Liver (tissue), 9 donors: ENCODE data around the gene SIGLEC7. TPM values are rescaled to one million over a fixed set of nuclear protein-coding genes. Genes with fewer than 3 reads are reported as not detected.

ENCODE experiments used
- DNase-seq: peaks from one replicate; pipeline ENCODE4 v3.0.0-alpha.2; 2017; ENCODE audit warnings: low spot score
- H3K27ac ChIP-seq, 2 donors: one replicate each; pipeline ENCODE4 v1.7.0; 2013; ENCODE audit warnings: inconsistent platforms in 2 of 2, low read length in 2 of 2, control low read depth in 1 of 2, low read depth in 1 of 2, mild to moderate bottlenecking in 1 of 2
- H3K27me3 ChIP-seq, 4 donors: one replicate each; pipeline versions ENCODE4 v1.6.1 to v1.7.0; 2013; ENCODE audit warnings: low read length in 3 of 4, inconsistent platforms in 1 of 4, mild to moderate bottlenecking in 1 of 4, moderate library complexity in 1 of 4; ENCODE audit not compliant: control insufficient read depth in 4 of 4, insufficient read depth in 4 of 4
- H3K36me3 ChIP-seq, 4 donors: one replicate each; pipeline versions ENCODE4 v1.6.1 to v1.7.0; 2013; ENCODE audit warnings: low read length in 3 of 4, mild to moderate bottlenecking in 3 of 4, low read depth in 1 of 4, moderate library complexity in 1 of 4; ENCODE audit not compliant: control insufficient read depth in 4 of 4, insufficient read depth in 3 of 4
- H3K4me1 ChIP-seq, 4 donors: one replicate each; pipeline versions ENCODE4 v1.6.1 to v1.7.0; 2013; ENCODE audit warnings: low read length in 3 of 4, mild to moderate bottlenecking in 3 of 4, moderate library complexity in 1 of 4; ENCODE audit not compliant: control insufficient read depth in 4 of 4, insufficient read depth in 4 of 4
- H3K4me3 ChIP-seq, 3 donors: one replicate each; pipeline versions ENCODE4 v1.6.1 to v1.7.0; 2013; ENCODE audit warnings: low read length in 3 of 3, control low read depth in 1 of 3, low read depth in 1 of 3, mild to moderate bottlenecking in 1 of 3
- H3K9ac ChIP-seq, 2 donors: one replicate each; pipeline ENCODE4 v1.7.0; 2013; ENCODE audit warnings: low read length in 2 of 2, mild to moderate bottlenecking in 2 of 2, moderate library complexity in 2 of 2, control low read depth in 1 of 2, low read depth in 1 of 2
- H3K9me3 ChIP-seq, 4 donors: one replicate each; pipeline versions ENCODE4 v1.6.1 to v1.7.0; 2013; ENCODE audit warnings: low read length in 3 of 4; ENCODE audit not compliant: control insufficient read depth in 4 of 4
- EGR1 ChIP-seq, 2 donors: IDR thresholded peaks; 2 replicates each; pipeline ENCODE4 v1.6.1; 2016 to 2018; ENCODE audit warnings: antibody characterized with exemption in 2 of 2, low read depth in 2 of 2
- FOXA1 ChIP-seq: IDR thresholded peaks from 2 replicates; pipeline ENCODE4 v1.6.1; 2016; ENCODE audit warnings: antibody characterized with exemption
- FOXA2 ChIP-seq: IDR thresholded peaks from 2 replicates; pipeline ENCODE4 v1.6.1; 2016; ENCODE audit warnings: antibody characterized with exemption
- GABPA ChIP-seq, 2 donors: IDR thresholded peaks in 1 of 2; conservative IDR thresholded peaks in 1 of 2; 2 replicates each; pipeline ENCODE4 v1.6.1; 2016; ENCODE audit warnings: antibody characterized with exemption in 2 of 2, mild to moderate bottlenecking in 1 of 2, moderate library complexity in 1 of 2
- HNF4A ChIP-seq, 2 donors: conservative IDR thresholded peaks; 2 replicates each; pipeline ENCODE4 v1.6.1; 2016; ENCODE audit warnings: antibody characterized with exemption in 2 of 2, mild to moderate bottlenecking in 2 of 2
- HNF4G ChIP-seq: IDR thresholded peaks from 2 replicates; pipeline ENCODE4 v1.6.1; 2016; ENCODE audit warnings: antibody characterized with exemption
- JUND ChIP-seq, 2 donors: IDR thresholded peaks; 2 replicates each; pipeline ENCODE4 v1.6.1; 2016; ENCODE audit warnings: antibody characterized with exemption in 2 of 2
- RXRA ChIP-seq, 2 donors: IDR thresholded peaks; 2 replicates each; pipeline ENCODE4 v1.6.1; 2017 to 2018; ENCODE audit warnings: antibody characterized with exemption in 2 of 2, mild to moderate bottlenecking in 1 of 2
- SP1 ChIP-seq: IDR thresholded peaks from 2 replicates; pipeline ENCODE4 v1.6.1; 2018; ENCODE audit warnings: antibody characterized with exemption, mild to moderate bottlenecking
- TAF1 ChIP-seq: conservative IDR thresholded peaks from 2 replicates; pipeline ENCODE4 v1.6.1; 2016; ENCODE audit warnings: antibody characterized with exemption, mild to moderate bottlenecking
- YY1 ChIP-seq: IDR thresholded peaks from 2 replicates; pipeline ENCODE4 v1.6.1; 2016; ENCODE audit warnings: antibody characterized with exemption, mild to moderate bottlenecking
- WGBS: extraction: QIAGEN DNeasy Blood & Tissue Kit; methylation state at CpG from one replicate; pipeline ENCODE4 v1.1.7; 2013; 5-methylcytosine and 5-hydroxymethylcytosine counted together
- polyA plus RNA-seq, 2 donors: library from polyadenylated mRNA; stranded (reverse) in 1 of 2; unstranded in 1 of 2; fragments of 200-250 nt in 1 of 2; fragments of >200 nt in 1 of 2; fragmentation: Nextera tagmentation in 1 of 2; extraction: Ambion mirVana in 1 of 2; gene quantifications; one replicate each; pipeline versions ENCODE4 v1.2.1 to v1.2.3, GENCODE V29; 2013 to 2015
- total RNA-seq, 2 donors: library from RNA; depleted of rRNA; stranded (reverse); fragments of >200 nt; gene quantifications; one replicate each; pipeline ENCODE4 v1.2.3, GENCODE V29; 2014
- TF ChIP-seq, protein P1 (sequence below): IDR thresholded peaks from 2 replicates; pipeline ENCODE4 v1.6.1; 2016; ENCODE audit warnings: antibody characterized with exemption
- TF ChIP-seq, protein P2 (sequence below): fragments of 150-350 bp; IDR thresholded peaks from 2 replicates; pipeline ENCODE4 v1.5.1; 2017; ENCODE audit warnings: improper control_type of control experiment, low read depth, low read length; ENCODE audit not compliant: missing input control
- TF ChIP-seq, protein P3 (sequence below): IDR thresholded peaks from 2 replicates; pipeline ENCODE4 v1.6.1; 2016; ENCODE audit warnings: antibody characterized with exemption, mild to moderate bottlenecking
- donor health status: healthy.
- donor health status: healthy.
- donor health status: healthy.
- donor health status: healthy.
- donor health status: healthy.

Gene SIGLEC7
- total and polyA plus RNA-seq, 4 donors, result 2.7 to 4.8 (median 3.9) TPM

DNA sequence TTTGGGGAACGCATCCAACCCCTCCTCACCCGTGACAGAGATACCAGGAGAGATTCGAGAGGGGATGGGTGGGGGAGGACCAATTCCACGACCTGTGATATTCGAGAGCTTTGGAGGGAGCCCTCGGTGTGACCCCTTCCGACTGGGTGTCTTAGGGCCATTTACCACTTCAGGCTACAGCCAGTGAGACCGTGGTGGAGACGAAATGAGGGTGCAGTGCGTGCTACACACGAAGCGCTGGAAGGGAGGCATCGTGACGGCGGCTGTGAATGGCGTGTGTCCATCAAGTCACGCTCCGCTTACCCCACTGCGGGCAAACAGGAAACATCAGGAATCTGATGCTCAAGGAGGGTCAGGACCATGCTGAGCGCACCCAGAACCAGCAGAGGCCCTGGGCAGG is 44.3 kb upstream of the SIGLEC7 start:
- H3K9me3 ChIP-seq, result no peaks in the 10 kb centered on the region
- DNase-seq, result no peak
- H3K9ac ChIP-seq, result no peak overlapping the region
- peaks cover 0 to 3% (median 0%) of the 10 kb centered on the region in 4 donors for H3K4me1 ChIP-seq
- peaks cover 0 to 12% (median 3%) of the 10 kb centered on the region in 4 donors for H3K36me3 ChIP-seq
- WGBS, result 89% methylated on average over 20 of the region's 20 CpGs
- H3K27ac ChIP-seq, result no peak overlapping the region
- TF ChIP-seq FOXA1, result no peak
- no peak for TF ChIP-seq TAF1
- no peak for TF ChIP-seq HNF4A (conservative IDR thresholded peaks at IDR 0.05)
- TF ChIP-seq, protein P1, sequence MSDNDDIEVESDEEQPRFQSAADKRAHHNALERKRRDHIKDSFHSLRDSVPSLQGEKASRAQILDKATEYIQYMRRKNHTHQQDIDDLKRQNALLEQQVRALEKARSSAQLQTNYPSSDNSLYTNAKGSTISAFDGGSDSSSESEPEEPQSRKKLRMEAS, result no peak
- TF ChIP-seq JUND (IDR thresholded peaks at IDR 0.05), result no peak
- no peak for TF ChIP-seq HNF4G
- no peak for TF ChIP-seq SP1
- TF ChIP-seq RXRA (IDR thresholded peaks at IDR 0.05), result no peak
- TF ChIP-seq YY1, result no peak
- no peak for TF ChIP-seq EGR1 (IDR thresholded peaks at IDR 0.05; ENCODE audit: low read depth in 2 of 2)
- TF ChIP-seq, protein P2, sequence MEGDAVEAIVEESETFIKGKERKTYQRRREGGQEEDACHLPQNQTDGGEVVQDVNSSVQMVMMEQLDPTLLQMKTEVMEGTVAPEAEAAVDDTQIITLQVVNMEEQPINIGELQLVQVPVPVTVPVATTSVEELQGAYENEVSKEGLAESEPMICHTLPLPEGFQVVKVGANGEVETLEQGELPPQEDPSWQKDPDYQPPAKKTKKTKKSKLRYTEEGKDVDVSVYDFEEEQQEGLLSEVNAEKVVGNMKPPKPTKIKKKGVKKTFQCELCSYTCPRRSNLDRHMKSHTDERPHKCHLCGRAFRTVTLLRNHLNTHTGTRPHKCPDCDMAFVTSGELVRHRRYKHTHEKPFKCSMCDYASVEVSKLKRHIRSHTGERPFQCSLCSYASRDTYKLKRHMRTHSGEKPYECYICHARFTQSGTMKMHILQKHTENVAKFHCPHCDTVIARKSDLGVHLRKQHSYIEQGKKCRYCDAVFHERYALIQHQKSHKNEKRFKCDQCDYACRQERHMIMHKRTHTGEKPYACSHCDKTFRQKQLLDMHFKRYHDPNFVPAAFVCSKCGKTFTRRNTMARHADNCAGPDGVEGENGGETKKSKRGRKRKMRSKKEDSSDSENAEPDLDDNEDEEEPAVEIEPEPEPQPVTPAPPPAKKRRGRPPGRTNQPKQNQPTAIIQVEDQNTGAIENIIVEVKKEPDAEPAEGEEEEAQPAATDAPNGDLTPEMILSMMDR, result no peak
- TF ChIP-seq, protein P3, sequence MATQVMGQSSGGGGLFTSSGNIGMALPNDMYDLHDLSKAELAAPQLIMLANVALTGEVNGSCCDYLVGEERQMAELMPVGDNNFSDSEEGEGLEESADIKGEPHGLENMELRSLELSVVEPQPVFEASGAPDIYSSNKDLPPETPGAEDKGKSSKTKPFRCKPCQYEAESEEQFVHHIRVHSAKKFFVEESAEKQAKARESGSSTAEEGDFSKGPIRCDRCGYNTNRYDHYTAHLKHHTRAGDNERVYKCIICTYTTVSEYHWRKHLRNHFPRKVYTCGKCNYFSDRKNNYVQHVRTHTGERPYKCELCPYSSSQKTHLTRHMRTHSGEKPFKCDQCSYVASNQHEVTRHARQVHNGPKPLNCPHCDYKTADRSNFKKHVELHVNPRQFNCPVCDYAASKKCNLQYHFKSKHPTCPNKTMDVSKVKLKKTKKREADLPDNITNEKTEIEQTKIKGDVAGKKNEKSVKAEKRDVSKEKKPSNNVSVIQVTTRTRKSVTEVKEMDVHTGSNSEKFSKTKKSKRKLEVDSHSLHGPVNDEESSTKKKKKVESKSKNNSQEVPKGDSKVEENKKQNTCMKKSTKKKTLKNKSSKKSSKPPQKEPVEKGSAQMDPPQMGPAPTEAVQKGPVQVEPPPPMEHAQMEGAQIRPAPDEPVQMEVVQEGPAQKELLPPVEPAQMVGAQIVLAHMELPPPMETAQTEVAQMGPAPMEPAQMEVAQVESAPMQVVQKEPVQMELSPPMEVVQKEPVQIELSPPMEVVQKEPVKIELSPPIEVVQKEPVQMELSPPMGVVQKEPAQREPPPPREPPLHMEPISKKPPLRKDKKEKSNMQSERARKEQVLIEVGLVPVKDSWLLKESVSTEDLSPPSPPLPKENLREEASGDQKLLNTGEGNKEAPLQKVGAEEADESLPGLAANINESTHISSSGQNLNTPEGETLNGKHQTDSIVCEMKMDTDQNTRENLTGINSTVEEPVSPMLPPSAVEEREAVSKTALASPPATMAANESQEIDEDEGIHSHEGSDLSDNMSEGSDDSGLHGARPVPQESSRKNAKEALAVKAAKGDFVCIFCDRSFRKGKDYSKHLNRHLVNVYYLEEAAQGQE, result no peak
- no peak for TF ChIP-seq GABPA (IDR thresholded peaks at IDR 0.05 in 1 of 2, conservative IDR thresholded peaks at IDR 0.05 in 1 of 2)
- no peak for TF ChIP-seq FOXA2
- H3K27me3 ChIP-seq, result no peaks in the 10 kb centered on the region
- no peak overlapping the region for H3K4me3 ChIP-seq

DNA sequence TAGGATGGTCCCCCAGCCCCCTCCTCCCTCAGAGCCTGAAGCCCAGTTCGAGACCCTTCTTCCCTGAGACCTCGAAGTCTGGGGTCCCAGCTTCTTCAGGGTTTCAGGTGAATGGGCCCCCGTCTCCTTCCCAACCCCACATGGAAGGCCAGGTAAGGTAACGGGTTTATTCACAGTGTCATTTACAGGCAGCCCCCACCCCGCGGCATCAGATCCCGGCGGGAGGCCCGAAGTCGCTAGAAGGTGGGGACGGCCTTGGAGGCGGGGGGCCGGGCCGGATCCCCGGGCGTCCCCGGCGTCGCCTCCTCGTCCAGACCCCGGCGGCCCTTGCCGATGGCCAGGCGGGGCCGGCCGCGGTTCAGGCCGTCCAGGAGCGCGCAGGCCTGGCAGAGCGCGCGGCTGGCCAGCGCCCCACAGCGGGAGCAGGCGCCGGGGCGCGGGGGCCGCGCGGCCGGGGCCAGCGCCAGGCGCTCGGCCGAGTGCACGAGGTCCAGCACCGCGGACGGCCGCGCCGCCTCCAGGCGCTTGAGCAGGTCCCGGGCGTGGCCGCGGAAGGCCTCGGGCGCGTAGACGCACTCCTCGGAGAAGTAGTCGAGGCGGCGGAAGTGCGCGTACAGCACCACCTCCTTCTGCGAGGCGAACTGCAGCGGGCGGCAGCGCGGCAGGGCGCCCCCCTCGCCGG is 43.6 kb upstream of the SIGLEC7 start:
- no peak overlapping the region for H3K4me3 ChIP-seq
- WGBS, result 83% methylated on average over 78 of the region's 78 CpGs
- DNase-seq, result no peak

More for the DNA sequence above, 43.6 kb upstream of the SIGLEC7 start:
- H3K27ac ChIP-seq, result no peak overlapping the region
- H3K9me3 ChIP-seq, result no peaks in the 10 kb centered on the region
- H3K27me3 ChIP-seq, result no peaks in the 10 kb centered on the region
- H3K36me3 ChIP-seq, result peaks cover 0 to 12% (median 4%) of the 10 kb centered on the region in 4 donors
- no peak overlapping the region for H3K9ac ChIP-seq
- TF ChIP-seq FOXA2, result no peak
- TF ChIP-seq HNF4G, result no peak
- TF ChIP-seq RXRA (IDR thresholded peaks at IDR 0.05), result no peak
- TF ChIP-seq JUND (IDR thresholded peaks at IDR 0.05), result no peak
- no peak for TF ChIP-seq EGR1 (IDR thresholded peaks at IDR 0.05; ENCODE audit: low read depth in 2 of 2)
- H3K4me1 ChIP-seq, result peaks cover 0 to 3% (median 0%) of the 10 kb centered on the region in 4 donors
